Chondrocyte (in vitro differentiated cells): ENCODE measurements around the gene HMHB1. TPM values are rescaled to one million over a fixed set of nuclear protein-coding genes. Genes with fewer than 3 reads are reported as not detected.

Source experiments
- DNase-seq: peaks from one replicate; pipeline ENCODE4 v3.0.0; 2021; ENCODE audit warnings: mixed read lengths, low spot score
- H3K27ac Mint-ChIP-seq: one replicate; pipeline ENCODE4 v1.8.0; 2021; ENCODE audit warnings: mild to moderate bottlenecking, moderate library complexity, mixed read lengths; ENCODE audit not compliant: unreplicated experiment
- H3K27me3 Mint-ChIP-seq: 2 replicates; pipeline ENCODE4 v1.8.0; 2021; ENCODE audit warnings: low read depth, mixed read lengths
- H3K36me3 Mint-ChIP-seq: 2 replicates; pipeline ENCODE4 v1.8.0; 2021; ENCODE audit warnings: low read depth, mixed read lengths
- H3K4me1 Mint-ChIP-seq: 2 replicates; pipeline ENCODE4 v1.8.0; 2021; ENCODE audit warnings: low read depth, mild to moderate bottlenecking, mixed read lengths
- H3K4me3 Mint-ChIP-seq: one replicate; pipeline ENCODE4 v1.8.0; 2021; ENCODE audit warnings: mild to moderate bottlenecking, moderate library complexity, mixed read lengths; ENCODE audit not compliant: unreplicated experiment
- H3K9me3 Mint-ChIP-seq: 2 replicates; pipeline ENCODE4 v1.8.0; 2021; ENCODE audit warnings: low read depth, mixed read lengths
- total RNA-seq: library from RNA; stranded (reverse); gene quantifications from 3 replicates; pipeline ENCODE4 v1.2.1, GENCODE V29; 2021
- TF ChIP-seq, protein P1 (sequence below): fragments of 200-600 bp; sonication (generic); IDR thresholded peaks from 2 replicates; pipeline ENCODE4 v1.5.0; 2021; ENCODE audit warnings: antibody characterized with exemption, mild to moderate bottlenecking, moderate library complexity

The HMHB1 gene
- total RNA-seq, 1 donor from 2014 or later = not detected

DNA sequence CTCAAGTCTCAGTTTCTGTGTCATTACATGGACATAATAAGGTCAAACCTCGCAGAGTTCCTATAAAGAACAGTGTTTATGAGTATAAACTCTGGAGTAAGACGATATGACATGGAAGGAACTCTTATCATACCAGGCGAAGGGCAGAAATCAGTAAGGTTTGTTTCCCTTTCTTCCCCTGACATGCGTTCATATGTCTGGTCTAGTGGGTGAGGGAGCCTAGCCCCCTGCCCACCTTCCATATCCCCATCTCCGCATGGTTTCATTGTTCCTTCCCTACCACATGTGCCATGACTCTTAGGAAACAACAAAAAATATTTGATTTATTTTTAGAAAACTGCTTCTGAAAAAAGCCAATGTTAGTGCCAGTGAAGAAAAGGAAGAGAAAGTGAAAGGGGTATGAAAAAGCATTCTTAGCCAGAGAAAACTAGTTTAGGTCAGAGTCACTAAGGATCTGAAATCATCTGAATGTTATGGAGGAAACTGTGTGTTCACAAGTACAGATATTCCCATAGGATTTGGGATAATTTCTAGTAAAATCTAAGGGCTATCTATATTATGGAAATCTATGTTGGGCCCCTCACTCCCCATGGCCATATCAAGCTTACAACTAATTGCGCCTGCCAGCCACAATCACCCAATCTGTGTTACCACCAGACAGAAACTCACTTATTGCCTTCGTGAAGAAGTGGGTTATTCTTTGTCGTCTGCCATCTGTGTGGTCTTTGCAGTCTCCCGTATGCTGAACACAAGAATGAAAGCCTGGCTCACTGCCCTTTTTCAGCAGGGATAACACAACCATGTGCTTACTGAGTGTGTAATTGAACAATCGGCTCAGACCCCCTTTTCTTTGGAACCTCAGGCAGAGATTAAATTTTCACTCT lies 19.9 kb upstream of the HMHB1 start:
- H3K27ac Mint-ChIP-seq = peak overlapping the region; percentile 74
- peaks cover 13% of the 10 kb centered on the region for H3K4me1 Mint-ChIP-seq
- no peaks in the 10 kb centered on the region for H3K27me3 Mint-ChIP-seq
- no peak for DNase-seq
- TF ChIP-seq, protein P1, sequence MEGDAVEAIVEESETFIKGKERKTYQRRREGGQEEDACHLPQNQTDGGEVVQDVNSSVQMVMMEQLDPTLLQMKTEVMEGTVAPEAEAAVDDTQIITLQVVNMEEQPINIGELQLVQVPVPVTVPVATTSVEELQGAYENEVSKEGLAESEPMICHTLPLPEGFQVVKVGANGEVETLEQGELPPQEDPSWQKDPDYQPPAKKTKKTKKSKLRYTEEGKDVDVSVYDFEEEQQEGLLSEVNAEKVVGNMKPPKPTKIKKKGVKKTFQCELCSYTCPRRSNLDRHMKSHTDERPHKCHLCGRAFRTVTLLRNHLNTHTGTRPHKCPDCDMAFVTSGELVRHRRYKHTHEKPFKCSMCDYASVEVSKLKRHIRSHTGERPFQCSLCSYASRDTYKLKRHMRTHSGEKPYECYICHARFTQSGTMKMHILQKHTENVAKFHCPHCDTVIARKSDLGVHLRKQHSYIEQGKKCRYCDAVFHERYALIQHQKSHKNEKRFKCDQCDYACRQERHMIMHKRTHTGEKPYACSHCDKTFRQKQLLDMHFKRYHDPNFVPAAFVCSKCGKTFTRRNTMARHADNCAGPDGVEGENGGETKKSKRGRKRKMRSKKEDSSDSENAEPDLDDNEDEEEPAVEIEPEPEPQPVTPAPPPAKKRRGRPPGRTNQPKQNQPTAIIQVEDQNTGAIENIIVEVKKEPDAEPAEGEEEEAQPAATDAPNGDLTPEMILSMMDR = no peak
- no peaks in the 10 kb centered on the region for H3K9me3 Mint-ChIP-seq
- H3K36me3 Mint-ChIP-seq = no peaks in the 10 kb centered on the region
- H3K4me3 Mint-ChIP-seq = no peak overlapping the region

DNA sequence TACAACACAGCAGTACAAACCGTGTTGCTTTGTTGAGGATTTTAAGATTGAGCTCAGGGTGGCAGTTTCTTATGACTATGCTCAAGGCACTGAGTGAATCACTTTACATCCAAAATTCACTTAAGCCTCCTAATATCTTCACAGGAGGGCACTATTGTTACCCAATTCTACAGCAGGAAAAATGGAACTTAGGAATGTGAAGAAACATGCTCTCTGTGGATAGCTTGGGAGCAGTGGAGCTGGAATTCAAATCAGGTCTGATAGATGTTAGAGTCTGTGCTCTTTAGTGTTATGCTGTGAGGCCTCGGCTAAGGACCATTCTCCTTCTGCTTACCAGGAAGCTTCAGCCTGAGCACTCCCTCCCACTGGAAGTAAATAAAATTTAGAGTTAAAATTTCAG lies 18.7 kb upstream of the HMHB1 start:
- Mint-ChIP-seq H3K36me3 (no peaks in the 10 kb centered on the region), H3K9me3 (no peaks in the 10 kb centered on the region)

DNA sequence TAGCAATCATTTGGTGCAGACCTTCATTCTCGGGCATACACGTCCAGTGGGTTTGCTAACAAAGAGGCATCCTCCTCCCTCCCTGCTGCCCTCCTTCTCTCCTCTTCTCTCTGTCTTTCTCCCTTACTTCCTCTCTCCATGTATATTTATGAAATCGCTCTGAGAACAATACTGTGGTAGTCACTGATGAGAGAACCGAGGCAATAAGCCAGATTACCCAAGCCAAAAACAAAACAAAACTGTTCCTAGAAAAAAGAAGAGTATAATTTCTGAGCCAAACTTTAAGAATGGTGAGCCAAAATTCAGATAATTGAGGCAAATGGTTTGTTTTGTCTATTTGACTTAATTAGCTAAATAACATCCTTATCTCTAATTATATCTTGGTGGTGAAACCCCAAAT lies 15.8 kb upstream of the HMHB1 start:
- DNase-seq = no peak
- Mint-ChIP-seq H3K27ac (no peak overlapping the region), H3K27me3 (no peaks in the 10 kb centered on the region), H3K4me3 (no peak overlapping the region), H3K36me3 (no peaks in the 10 kb centered on the region), H3K9me3 (no peaks in the 10 kb centered on the region), H3K4me1 (peaks cover 19% of the 10 kb centered on the region)
- TF ChIP-seq, protein P1 = no peak

More for the DNA sequence above, 18.7 kb upstream of the HMHB1 start:
- no peak overlapping the region for H3K27ac Mint-ChIP-seq
- no peak for DNase-seq
- H3K27me3 Mint-ChIP-seq = no peaks in the 10 kb centered on the region
- H3K4me3 Mint-ChIP-seq = no peak overlapping the region
- TF ChIP-seq, protein P1 = no peak
- peaks cover 13% of the 10 kb centered on the region for H3K4me1 Mint-ChIP-seq

DNA sequence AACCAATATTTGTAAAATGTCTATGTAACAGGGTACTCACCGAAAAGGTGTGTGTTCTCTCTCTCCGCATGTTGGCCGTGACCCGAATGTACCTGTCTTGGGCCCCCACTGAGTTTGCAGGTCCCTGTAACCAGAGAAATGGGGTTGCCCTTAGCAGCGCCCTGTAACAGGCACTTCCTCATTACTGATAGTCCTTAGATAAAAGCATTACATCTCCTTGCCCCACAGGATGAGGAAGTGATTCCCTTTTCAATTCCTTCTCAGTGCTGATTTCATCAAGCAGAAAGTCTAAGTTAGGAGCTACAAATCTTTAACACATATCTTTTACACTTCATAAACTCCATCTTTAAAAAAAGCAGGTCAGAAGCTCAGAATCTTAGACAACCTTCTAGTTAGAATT lies 15.2 kb upstream of the HMHB1 start:
- Mint-ChIP-seq H3K4me1 (peaks cover 18% of the 10 kb centered on the region), H3K9me3 (no peaks in the 10 kb centered on the region), H3K27me3 (no peaks in the 10 kb centered on the region), H3K4me3 (no peak overlapping the region), H3K27ac (no peak overlapping the region), H3K36me3 (no peaks in the 10 kb centered on the region)
- DNase-seq = no peak
- TF ChIP-seq, protein P1 = no peak

DNA sequence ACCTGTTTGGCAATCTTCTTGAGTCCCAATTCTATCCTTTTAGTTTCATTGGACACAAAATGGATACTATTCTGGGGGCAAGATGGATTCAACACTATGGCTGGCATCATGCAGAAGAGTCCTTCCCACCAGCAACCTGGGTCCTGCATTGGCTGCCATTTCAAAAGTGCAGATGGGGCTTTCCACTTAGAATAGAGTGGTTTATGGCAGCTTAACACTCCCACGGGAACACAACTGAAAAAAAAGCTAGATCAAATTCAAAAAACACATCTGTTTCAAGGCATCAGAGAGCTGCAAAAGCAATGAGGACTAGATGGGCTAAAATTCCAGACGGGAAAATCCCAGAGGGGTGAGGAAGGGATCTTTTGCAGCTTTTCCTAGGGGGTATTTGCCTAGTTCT lies 11.2 kb upstream of the HMHB1 start:
- TF ChIP-seq, protein P1 = no peak
- Mint-ChIP-seq H3K4me3 (no peak overlapping the region), H3K27me3 (no peaks in the 10 kb centered on the region), H3K27ac (no peak overlapping the region), H3K36me3 (no peaks in the 10 kb centered on the region), H3K4me1 (peaks cover 27% of the 10 kb centered on the region), H3K9me3 (no peaks in the 10 kb centered on the region)
- DNase-seq = no peak
